K562 (cell line): Measurements from ENCODE around the gene WDR90. TPM values are rescaled to one million over a fixed set of nuclear protein-coding genes. Genes with fewer than 3 reads are reported as not detected.

Experiments
- KLF16 ChIP-seq: IDR thresholded peaks from 2 replicates; pipeline ENCODE4 v1.6.1; 2016; ENCODE audit warnings: antibody characterized with exemption
- LCOR ChIP-seq: sonication (generic); formaldehyde crosslinking; IDR thresholded peaks from 2 replicates; pipeline ENCODE4 v1.8.0; 2022; ENCODE audit warnings: mild to moderate bottlenecking, missing genetic modification reagents
- NCOA6 ChIP-seq: fragments of 450-650 bp; IDR thresholded peaks from 2 replicates; pipeline ENCODE4 v1.6.1; 2017; ENCODE audit warnings: mild to moderate bottlenecking
- NELFE ChIP-seq: IDR thresholded peaks from 2 replicates; pipeline ENCODE4 v1.6.1; 2011; ENCODE audit warnings: mild to moderate bottlenecking; ENCODE audit not compliant: insufficient read depth, insufficient read length
- NFE2L1 ChIP-seq: fragments of 450-650 bp; IDR thresholded peaks from 2 replicates; pipeline ENCODE4 v1.6.1; 2016; ENCODE audit warnings: missing genetic modification characterization, low read depth, mild to moderate bottlenecking, missing compliant biosample characterization, moderate library complexity, borderline replicate concordance
- POLR2G ChIP-seq: fragments of 200-400 bp; formaldehyde crosslinking; IDR thresholded peaks from 2 replicates; pipeline ENCODE4 v1.6.1; 2017; ENCODE audit warnings: low read depth, mild to moderate bottlenecking, antibody characterized with exemption, low read length, moderate library complexity
- SREBF2 ChIP-seq: sonication (generic); formaldehyde crosslinking; IDR thresholded peaks from 2 replicates; pipeline ENCODE4 v1.4.0; 2020; ENCODE audit warnings: mild to moderate bottlenecking, missing genetic modification reagents
- ZFPM2 ChIP-seq: fragments of 250-450 bp; sonication (Bioruptor Pico); IDR thresholded peaks from 2 replicates; pipeline ENCODE4 v1.5.1; 2022; ENCODE audit warnings: mild to moderate bottlenecking
- ZNF124 ChIP-seq: sonication (generic); formaldehyde crosslinking; IDR thresholded peaks from 2 replicates; pipeline ENCODE4 v1.8.1; 2022; ENCODE audit warnings: missing genetic modification reagents
- ZNF436 ChIP-seq: fragments of 250-450, 450-650 bp; sonication (Bioruptor Pico); formaldehyde crosslinking; IDR thresholded peaks from 2 replicates; pipeline ENCODE4 v1.7.0; 2020; ENCODE audit warnings: mild to moderate bottlenecking
- polyA plus RNA-seq, 8 experiments: library from polyadenylated mRNA; depleted of rRNA in 4 of 8; stranded (reverse) in 5 of 8; unstranded in 3 of 8; fragments of >200 nt; fragmentation: Nextera tagmentation in 2 of 8; fragmentation: Illumina TruSeq in 1 of 8; extraction: Ambion mirVana in 2 of 8; extraction: Trizol in 1 of 8; gene quantifications; 2 replicates each; pipeline versions ENCODE4 v1.2.1 to v1.2.3, GENCODE V29; 2011 to 2014; ENCODE audit warnings: inconsistent platforms in 1 of 8, missing spikeins in 1 of 8
- total RNA-seq, 7 experiments: library from RNA; depleted of rRNA in 6 of 7; stranded (reverse); fragments of >200 nt in 6 of 7; fragmentation: Illumina TruSeq in 2 of 7; extraction: Trizol in 2 of 7; gene quantifications; 2 replicates each; pipeline versions ENCODE4 v1.2.1 to v1.2.3, GENCODE V29; 2011 to 2021; ENCODE audit warnings: low replicate concordance in 1 of 7
- TF ChIP-seq, protein P1 (sequence below): sonication (generic); formaldehyde crosslinking; IDR thresholded peaks from 2 replicates; pipeline ENCODE4 v1.8.1; 2023; ENCODE audit warnings: mild to moderate bottlenecking, missing genetic modification reagents
- TF ChIP-seq, protein P2 (sequence below): IDR thresholded peaks from 3 replicates; pipeline ENCODE4 v1.6.1; 2011; ENCODE audit warnings: borderline replicate concordance, mild to moderate bottlenecking; ENCODE audit not compliant: insufficient read length, insufficient read depth
- TF ChIP-seq, protein P3 (sequence below), 2 experiments: IDR thresholded peaks; 2 replicates each; pipeline ENCODE4 v1.6.1; 2012; ENCODE audit warnings: improper control_type of control experiment in 2 of 2, low read depth in 2 of 2, low read length in 2 of 2, borderline replicate concordance in 1 of 2
- TF ChIP-seq, protein P4 (sequence below): fragments of 250-450 bp; sonication (Bioruptor Pico); IDR thresholded peaks from 2 replicates; pipeline ENCODE4 v1.8.0; 2021; ENCODE audit warnings: moderate library complexity, mild to moderate bottlenecking, inconsistent platforms
- TF ChIP-seq, protein P5 (sequence below): sonication (generic); formaldehyde crosslinking; IDR thresholded peaks from 2 replicates; pipeline ENCODE4 v1.9.0; 2022; ENCODE audit warnings: mild to moderate bottlenecking, missing genetic modification reagents

Gene WDR90
- total and polyA plus RNA-seq, 9 of the 15 experiments (the other 6 are each of a cell fraction or from before 2014, with no cell fraction given): 0.44 to 12.6 (median 3.3) TPM

DNA sequence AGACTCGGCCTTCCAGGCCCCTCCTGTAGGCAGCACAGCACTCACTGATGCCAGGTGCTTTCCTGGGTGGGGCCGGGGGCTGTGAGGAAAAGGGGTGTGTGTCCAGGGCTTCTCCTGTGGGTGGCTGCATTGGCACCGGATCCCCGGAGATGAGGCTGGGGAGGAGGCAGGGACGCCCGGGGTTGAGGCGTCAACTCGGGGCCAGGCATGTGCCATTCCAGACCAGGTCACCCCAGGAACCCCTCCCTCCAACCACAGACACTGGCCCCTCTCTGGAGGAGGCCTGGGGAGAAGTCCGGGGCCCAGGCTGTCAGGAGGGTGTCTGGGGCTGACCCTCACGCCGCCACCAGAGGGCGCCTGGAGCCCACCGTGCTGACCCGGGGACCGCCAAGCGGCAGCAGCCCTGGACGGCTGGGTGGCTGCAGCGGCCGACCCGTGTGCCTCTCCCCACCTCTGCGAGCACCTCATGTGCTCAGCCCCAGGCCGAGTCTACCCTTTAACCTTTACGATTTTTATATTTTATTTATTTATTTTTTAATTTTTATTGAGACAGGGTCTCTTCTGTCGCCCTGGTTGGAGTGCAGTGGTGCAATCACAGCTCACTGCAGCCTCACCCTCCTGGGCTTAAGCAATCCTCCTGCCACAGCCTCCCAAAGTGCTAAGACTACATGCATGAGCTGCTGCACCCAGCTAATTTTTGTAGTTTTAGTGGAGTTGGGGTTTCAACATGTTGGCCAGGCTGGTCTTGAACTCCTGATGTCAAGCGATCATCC lies 62.6 kb downstream of the WDR90 start (continued):
- TF ChIP-seq ZNF436 (CRISPR knock-in tag) (no peak), NFE2L1 (no peak), ZFPM2 (no peak), SREBF2 (CRISPR knock-in tag) (no peak), NELFE (no peak), POLR2G (peak; percentile 9; the same call in 1 of the 2 replicates), KLF16 (0 out of 2 replicates have a peak, but pooled peaks have one; percentile 13), NCOA6 (no peak), LCOR (0 out of 2 replicates have a peak, but pooled peaks have one; percentile 29), ZNF124 (CRISPR knock-in tag) (no peak)
- TF ChIP-seq, protein P1, sequence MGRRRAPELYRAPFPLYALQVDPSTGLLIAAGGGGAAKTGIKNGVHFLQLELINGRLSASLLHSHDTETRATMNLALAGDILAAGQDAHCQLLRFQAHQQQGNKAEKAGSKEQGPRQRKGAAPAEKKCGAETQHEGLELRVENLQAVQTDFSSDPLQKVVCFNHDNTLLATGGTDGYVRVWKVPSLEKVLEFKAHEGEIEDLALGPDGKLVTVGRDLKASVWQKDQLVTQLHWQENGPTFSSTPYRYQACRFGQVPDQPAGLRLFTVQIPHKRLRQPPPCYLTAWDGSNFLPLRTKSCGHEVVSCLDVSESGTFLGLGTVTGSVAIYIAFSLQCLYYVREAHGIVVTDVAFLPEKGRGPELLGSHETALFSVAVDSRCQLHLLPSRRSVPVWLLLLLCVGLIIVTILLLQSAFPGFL (CRISPR knock-in tag): no peak
- TF ChIP-seq, protein P2, sequence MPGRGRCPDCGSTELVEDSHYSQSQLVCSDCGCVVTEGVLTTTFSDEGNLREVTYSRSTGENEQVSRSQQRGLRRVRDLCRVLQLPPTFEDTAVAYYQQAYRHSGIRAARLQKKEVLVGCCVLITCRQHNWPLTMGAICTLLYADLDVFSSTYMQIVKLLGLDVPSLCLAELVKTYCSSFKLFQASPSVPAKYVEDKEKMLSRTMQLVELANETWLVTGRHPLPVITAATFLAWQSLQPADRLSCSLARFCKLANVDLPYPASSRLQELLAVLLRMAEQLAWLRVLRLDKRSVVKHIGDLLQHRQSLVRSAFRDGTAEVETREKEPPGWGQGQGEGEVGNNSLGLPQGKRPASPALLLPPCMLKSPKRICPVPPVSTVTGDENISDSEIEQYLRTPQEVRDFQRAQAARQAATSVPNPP: no peak
- TF ChIP-seq, protein P3, sequence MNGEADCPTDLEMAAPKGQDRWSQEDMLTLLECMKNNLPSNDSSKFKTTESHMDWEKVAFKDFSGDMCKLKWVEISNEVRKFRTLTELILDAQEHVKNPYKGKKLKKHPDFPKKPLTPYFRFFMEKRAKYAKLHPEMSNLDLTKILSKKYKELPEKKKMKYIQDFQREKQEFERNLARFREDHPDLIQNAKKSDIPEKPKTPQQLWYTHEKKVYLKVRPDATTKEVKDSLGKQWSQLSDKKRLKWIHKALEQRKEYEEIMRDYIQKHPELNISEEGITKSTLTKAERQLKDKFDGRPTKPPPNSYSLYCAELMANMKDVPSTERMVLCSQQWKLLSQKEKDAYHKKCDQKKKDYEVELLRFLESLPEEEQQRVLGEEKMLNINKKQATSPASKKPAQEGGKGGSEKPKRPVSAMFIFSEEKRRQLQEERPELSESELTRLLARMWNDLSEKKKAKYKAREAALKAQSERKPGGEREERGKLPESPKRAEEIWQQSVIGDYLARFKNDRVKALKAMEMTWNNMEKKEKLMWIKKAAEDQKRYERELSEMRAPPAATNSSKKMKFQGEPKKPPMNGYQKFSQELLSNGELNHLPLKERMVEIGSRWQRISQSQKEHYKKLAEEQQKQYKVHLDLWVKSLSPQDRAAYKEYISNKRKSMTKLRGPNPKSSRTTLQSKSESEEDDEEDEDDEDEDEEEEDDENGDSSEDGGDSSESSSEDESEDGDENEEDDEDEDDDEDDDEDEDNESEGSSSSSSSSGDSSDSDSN (IDR thresholded peaks at IDR 0.05; ENCODE audit: borderline replicate concordance in 1 of 2, low read depth in 2 of 2, low read length in 2 of 2): peak in 1 of 2 experiments; percentile 48; a peak in 1 of 4 replicates
- TF ChIP-seq, protein P4, sequence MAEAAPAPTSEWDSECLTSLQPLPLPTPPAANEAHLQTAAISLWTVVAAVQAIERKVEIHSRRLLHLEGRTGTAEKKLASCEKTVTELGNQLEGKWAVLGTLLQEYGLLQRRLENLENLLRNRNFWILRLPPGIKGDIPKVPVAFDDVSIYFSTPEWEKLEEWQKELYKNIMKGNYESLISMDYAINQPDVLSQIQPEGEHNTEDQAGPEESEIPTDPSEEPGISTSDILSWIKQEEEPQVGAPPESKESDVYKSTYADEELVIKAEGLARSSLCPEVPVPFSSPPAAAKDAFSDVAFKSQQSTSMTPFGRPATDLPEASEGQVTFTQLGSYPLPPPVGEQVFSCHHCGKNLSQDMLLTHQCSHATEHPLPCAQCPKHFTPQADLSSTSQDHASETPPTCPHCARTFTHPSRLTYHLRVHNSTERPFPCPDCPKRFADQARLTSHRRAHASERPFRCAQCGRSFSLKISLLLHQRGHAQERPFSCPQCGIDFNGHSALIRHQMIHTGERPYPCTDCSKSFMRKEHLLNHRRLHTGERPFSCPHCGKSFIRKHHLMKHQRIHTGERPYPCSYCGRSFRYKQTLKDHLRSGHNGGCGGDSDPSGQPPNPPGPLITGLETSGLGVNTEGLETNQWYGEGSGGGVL: no peak
- TF ChIP-seq, protein P5, sequence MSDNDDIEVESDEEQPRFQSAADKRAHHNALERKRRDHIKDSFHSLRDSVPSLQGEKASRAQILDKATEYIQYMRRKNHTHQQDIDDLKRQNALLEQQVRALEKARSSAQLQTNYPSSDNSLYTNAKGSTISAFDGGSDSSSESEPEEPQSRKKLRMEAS (CRISPR knock-in tag): 0 out of 2 replicates have a peak, but pooled peaks have one; percentile 10
